Hematopoietic multipotent progenitor cell treated with erythropoietin and hydrocortisone succinate and interleukin-3 and kit ligand, for 8 days (in vitro differentiated cells): ENCODE data around the gene MPPE1.
"Not testable (repeated sequence)": the region's sequence is repeated elsewhere in the genome, so short reads cannot be mapped to it uniquely, and the experiment has no call there.

Experiments used
- DNase-seq: peaks from one replicate; pipeline ENCODE4 v3.0.0-alpha.2; 2015

Gene MPPE1

GRCh38 chr18:11925800-11926481 lies 17.8 kb upstream of the MPPE1 start:
- DNase-seq = peak; percentile 80

GRCh38 chr18:11923450-11923849 lies 15.3 kb upstream of the MPPE1 start:
- peak; percentile 43 for DNase-seq

DNA sequence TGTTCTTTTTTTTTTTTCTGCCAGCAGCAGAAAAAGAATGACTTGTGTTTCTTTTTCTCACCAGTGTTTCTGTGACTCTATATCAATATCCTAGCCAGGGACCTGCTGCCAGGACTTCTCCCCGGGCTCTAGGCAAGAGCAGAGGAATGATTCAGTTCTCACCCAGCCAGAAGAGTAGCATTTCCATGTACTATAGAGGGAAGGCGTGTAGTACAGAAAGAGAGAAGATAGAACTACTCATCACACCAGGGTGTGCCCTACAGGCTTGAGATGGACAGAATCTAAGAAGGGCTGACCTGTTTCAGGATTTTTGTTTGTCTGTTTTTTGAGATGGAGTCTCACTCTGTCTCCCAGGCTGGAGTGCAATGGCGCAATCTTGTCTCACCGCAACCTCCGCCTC lies 11.4 kb upstream of the MPPE1 start:
- not testable (repeated sequence) for DNase-seq

GRCh38 chr18:11916880-11917279 lies 8.8 kb upstream of the MPPE1 start:
- DNase-seq = not testable (repeated sequence)

DNA sequence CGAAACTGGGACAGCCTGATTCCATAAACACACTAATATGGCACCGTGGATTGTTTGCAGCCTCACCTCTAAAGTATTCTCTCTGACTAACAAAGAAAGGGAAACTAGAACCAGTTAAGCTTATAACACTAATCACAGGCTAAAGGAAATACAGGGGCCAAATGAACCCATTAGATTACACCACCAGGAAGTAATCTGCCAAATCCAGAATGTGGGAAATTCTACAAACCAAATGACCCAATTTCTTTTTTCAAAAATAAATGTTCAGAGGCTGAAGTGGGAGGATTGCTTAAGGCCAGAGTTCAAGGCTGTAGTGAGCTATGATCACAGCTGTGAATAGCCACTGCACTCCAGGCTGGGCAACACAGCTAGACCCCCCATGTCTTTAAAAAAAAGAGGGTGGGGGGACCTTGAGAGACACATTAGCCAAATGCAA lies 1.5 kb upstream of the MPPE1 start:
- peak; percentile 28 for DNase-seq

GRCh38 chr18:11909061-11909455 lies 941 bp upstream of the MPPE1 start:
- DNase-seq = peak; percentile 41

DNA sequence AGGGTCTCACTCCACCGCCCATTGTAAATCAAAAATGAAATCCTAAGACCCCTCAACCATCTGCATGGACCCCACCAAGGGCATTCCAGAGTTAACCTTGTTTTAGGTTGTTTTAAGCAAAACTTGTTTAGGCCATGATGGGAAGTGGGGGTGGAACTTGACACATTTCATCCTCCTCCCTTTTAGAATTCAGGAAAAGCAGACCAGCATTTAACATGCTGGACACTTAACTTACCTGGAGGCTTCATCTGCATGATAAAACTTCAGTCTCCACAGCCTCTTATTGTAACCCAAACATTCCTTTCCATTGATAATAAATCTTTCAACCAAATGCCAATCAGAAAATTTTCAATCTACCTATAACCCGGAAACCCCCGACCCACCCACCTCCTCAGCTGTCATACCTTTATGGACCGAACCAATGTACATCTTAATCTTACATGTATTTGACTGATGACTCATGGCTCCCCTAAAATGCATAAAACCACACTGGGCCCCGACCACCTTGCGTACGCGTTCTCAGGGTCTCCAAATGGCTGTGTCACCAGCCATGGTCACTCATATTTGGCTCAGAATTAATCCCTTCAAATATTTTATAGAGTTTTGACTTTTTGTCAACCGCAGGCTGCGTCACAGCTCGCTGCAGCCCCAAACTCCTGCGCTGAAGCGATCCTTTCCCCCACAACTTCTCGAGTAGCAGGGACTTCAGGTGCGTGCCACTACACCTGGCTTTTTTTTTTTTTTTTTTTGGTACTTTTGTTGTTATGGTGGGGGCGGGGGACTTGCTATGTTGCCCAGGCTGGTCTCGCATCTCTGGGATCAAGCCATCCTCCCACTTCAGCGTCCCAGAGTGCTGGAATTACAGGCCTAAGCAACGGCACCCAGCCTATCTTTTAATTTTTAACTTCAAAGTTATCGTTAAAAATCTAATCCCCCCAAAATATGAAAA lies 917 bp downstream of the MPPE1 start:
- no peak for DNase-seq

GRCh38 chr18:11906176-11906575 lies 1.9 kb downstream of the MPPE1 start:
- DNase-seq = no peak

DNA sequence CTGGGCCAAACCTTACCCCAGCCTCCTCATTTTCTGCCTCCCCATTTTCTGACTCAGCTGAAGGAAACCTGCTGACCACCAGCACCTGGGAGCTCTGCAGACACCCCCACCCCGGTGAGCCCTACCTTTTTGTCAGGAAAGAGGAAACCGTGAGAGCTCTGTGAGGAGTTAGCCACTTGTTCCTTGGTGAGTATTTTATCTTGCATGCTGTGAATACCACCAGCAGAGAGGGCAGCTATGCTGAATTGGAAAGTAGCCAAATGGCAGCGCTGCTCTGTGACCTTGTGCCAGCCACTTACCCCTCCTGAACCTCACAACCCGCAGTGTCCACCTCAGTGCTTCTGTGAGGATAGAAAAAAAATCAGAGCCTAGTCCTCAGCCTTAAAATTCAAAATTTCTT lies 2.5 kb downstream of the MPPE1 start:
- DNase-seq = no peak

DNA sequence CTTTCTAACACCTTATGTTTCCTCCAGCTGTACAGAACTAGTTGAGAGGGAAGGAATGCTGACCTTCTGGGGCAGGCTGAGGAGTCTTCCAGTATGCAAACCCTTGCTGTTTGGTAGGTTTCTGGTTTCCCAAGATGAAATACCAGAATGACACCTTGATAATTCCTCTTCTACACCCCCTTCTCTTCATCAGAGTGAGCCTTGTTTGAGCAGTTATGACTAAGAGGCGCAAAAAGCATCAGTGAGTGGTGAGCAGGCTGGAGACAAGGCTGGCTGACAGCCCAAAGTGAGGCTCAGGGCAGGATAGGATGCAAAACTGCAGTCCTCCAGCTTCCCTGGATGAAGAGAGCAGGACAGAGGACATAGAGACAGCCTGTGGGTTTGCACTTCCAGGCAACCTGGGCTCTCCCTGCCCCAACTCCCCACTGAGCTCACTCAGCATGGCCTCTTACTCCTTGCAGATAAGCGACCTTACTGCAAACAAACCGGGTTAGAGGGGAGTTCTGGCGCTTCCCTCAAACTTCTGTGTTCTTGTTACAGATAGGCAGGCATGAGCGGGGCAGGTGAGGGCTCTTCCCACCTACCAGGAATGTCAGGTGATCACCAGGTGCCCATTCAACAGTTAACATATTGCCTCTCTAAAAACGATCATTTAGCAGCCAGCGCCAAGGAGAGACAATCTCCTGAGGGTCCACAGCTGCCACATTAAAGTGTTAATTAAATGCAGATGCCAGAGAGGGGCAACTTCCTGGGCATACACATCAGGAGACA lies 5.4 kb downstream of the MPPE1 start:
- no peak for DNase-seq

- DNase-seq = peak; percentile 87
Observed at GRCh38 chr18:11901826-11902438, 6.2 kb downstream of the MPPE1 start.

GRCh38 chr18:11899063-11899462 lies 9.1 kb downstream of the MPPE1 start:
- DNase-seq = no peak

DNA sequence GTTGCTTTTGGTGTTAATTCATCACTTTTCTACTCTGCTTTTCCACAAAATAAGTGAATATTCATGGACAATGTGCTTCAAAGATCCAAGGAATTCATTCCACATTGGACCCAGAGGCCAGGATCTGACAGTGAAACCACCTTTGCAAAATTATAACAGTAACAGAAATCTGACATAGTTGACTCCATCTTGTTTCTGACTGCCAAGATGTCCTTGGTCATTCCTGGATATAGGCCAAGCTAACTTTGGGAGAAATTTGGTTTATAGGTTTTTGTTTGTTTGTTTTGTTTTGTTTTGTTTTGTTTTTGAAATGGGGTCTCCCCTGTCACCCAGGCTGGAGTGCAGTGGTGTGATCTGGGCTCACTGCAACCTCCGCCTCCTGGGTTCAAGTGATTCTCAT lies 10.3 kb downstream of the MPPE1 start:
- DNase-seq = no peak

DNA sequence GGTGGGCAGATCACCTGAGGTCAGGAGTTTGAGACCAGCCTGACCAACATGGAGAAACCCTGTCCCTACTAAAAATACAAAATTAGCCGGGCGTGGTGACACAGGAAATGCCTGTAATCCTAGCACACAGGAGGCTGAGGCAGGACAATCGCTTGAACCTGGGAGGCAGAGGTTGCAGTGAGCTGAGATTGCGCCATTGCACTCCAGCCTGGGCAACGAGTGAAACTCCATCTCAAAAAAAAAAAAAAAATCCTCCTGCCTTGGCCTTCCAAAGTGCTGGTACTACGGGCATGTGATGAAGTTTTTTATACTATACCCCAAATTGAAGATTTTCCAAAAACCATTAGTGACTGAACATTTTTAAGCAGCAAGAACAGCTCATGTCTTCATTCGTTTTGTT lies 15.7 kb downstream of the MPPE1 start:
- not testable (repeated sequence) for DNase-seq

DNA sequence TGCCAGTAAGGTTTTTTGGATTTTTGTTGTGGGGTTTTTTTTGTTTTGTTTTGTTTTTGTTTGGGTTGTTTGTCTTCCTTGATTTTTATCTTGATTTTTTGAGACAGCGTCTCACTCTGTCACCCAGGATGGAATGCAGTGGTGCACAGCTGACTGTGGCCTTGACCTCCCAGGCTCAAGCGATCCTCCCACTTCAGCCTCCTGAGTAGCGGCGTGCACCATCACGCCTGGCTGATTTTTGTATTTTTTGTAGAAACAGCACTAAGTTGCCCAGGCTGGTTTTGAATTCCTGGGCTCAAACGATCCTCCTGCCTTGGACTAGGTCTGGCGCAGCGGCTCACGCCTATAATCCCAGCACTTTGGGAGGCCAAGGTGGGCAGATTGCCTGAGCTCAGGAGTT lies 16.4 kb downstream of the MPPE1 start:
- DNase-seq = no peak

- DNase-seq = no peak
Observed at GRCh38 chr18:11889284-11889683, 18.8 kb downstream of the MPPE1 start.

DNA sequence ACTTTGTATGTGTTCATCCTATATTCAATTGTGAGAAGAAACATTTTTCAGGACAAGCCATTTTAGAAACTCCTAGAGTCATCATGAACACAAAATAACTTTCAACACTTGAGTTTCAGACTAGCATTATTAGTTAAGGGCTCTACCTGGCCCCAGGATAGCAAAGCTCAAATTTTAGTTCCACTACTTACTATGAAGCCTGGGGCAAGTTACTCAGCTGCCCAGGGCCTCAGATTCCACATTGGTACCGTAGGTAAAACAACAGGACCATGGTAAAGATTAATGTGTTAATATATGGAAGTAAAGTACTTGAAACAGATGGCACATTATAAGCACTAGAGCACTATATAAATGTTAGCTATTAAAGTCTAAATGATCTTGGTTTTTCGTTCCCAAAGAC lies 19.4 kb downstream of the MPPE1 start:
- DNase-seq = no peak

DNA sequence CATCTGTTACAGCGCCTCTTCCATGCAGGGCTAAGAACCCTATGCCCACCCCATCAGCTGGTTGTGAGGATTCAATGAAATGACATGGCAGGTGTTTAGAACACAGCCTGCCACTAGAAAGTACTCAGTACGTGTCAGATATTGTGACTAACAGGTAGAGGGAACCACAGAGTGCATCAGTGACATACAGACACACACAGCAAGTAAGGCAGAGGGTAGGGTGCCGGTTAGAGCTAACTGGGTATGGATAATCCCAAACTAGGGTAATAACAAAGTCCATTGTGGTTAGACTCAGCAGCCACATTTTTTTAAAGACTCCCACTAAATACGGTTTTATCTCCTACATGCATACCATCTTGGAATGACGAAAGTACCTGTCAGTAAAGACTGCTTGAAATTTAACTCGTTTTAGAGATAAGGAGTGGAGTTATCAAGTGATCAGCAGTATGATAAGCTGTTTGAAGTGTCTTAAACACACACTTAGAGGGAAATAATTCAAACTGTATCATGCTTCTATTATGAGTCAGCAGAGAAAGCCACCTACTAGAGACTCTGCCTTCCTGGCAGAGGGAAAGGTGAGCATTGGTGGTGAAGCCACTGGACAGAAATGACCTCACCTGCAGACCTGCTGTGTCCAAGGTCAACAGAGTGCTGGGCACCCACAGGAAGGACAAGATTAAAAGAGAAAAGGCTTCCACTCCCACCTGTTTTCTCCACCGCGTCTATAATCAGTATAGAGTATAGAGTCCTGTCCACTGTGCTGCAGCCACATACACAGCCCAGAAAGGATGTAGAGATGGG lies 20.6 kb downstream of the MPPE1 start:
- no peak for DNase-seq

DNA sequence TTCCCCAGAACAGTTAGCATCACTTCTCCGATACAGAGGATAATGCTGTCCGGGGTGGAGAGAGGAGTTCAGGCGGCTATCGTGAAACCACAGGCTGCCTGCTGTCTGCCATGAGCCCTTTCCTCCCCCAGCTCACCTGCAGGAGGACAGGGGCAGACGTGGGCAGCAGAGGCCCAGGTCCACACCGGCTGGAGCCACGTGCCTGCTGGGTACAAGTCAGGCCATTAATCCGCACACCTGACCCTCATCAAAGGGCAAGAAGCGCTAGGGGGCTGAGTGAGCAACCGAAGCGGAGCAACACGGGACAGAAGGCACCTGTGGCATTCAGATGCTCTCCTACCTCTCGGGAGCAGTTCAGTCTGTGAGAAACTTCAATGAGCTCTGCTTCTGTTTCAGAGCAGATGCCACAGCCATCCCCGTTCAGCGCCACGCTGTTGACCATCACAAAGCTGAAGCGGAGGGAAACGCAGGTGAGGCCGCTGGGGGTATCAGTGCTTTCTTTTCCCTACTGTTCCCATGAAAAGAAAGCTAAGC lies 21.5 kb downstream of the MPPE1 start:
- DNase-seq = no peak

GRCh38 chr18:11885278-11885947 lies 22.7 kb downstream of the MPPE1 start:
- DNase-seq = no peak

DNA sequence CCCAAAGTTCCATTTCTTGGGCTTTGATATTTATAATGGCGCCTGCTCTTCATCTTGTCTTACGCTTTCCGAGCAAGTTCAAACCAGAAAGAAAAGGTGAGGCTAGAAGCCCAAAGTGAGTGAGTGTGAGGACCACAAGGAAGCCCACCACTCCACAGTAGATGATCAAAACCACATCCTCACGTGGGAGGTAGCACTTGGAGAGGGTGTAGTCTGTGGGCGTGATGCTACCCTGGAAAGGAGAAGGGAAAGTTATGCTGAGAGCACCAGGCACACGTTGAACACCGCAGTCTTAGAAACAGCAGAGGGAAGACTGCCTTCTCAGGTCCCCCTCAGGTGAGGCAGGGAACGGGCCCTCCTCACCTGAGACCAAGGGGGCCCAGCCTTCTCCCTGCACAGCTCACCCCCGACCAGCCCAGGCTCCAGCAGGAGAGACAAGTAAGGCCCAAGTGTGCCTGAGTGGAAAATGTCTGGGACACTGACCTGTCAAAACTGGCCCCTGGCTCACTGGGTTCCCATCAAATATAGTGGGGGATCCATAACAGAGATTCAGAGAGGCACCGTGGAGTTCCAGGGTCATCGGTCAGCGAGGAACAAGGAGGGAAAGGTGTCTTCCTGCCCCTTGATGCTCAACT lies 23.6 kb downstream of the MPPE1 start:
- DNase-seq = no peak
